Measurements from ENCODE around the gene LMTK3. TPM values are rescaled to one million over a fixed set of nuclear protein-coding genes. Genes with fewer than 3 reads are reported as not detected.
A peak's percentile ranks its signal among the peaks of the same experiment; 100 is the strongest.

The LMTK3 gene
- total RNA-seq, 4 donors from 2014 or later: 0.28 to 0.52 TPM; not detected in 2

- intact Hi-C loops (cut with DNase I; ENCODE audit: low total_unique reads): no loop called here
- no peak for TF ChIP-seq POLR2A (IDR thresholded peaks at IDR 0.05)
- TF ChIP-seq CTCF (IDR thresholded peaks at IDR 0.05): no peak
- no peak for DNase-seq
Observed at GRCh38 chr19:48483301-48483700, 28.3 kb downstream of the LMTK3 start.

GRCh38 chr19:48481846-48482639 lies 29.6 kb downstream of the LMTK3 start:
- TF ChIP-seq POLR2A (IDR thresholded peaks at IDR 0.05) (no peak), CTCF (IDR thresholded peaks at IDR 0.05) (no peak)
- Histone ChIP-seq H3K4me1 (no peaks in the 10 kb centered on the region), H3K4me3 (no peak overlapping the region), H3K27ac (peak overlapping the region in 1 of 2 donors; percentile 90), H3K36me3 (no peaks in the 10 kb centered on the region), H3K27me3 (no peaks in the 10 kb centered on the region), H3K9me3 (no peaks in the 10 kb centered on the region)
- intact Hi-C loops (cut with DNase I; ENCODE audit: low total_unique reads): no loop called here
- no peak for DNase-seq

More at GRCh38 chr19:48483301-48483700, 28.3 kb downstream of the LMTK3 start:
- Histone ChIP-seq H3K9me3 (no peaks in the 10 kb centered on the region), H3K27me3 (no peaks in the 10 kb centered on the region), H3K36me3 (no peaks in the 10 kb centered on the region), H3K4me1 (no peaks in the 10 kb centered on the region), H3K4me3 (no peak overlapping the region), H3K27ac (no peak overlapping the region)

- intact Hi-C loops (cut with DNase I; ENCODE audit: low total_unique reads): no loop called here
- Histone ChIP-seq H3K4me1 (no peaks in the 10 kb centered on the region), H3K27ac (peak overlapping the region; percentile 80 to 90), H3K36me3 (no peaks in the 10 kb centered on the region), H3K4me3 (peak overlapping the region; percentile 31 to 51), H3K27me3 (no peaks in the 10 kb centered on the region), H3K9me3 (no peaks in the 10 kb centered on the region)
- DNase-seq: peak; percentile 48 to 52
- TF ChIP-seq CTCF (IDR thresholded peaks at IDR 0.05) (peak in 1 of 4 experiments; percentile 12), POLR2A (IDR thresholded peaks at IDR 0.05) (no peak)
Observed at GRCh38 chr19:48480558-48481500, 30.8 kb downstream of the LMTK3 start.

GRCh38 chr19:48480183-48480557 lies 31.5 kb downstream of the LMTK3 start:
- H3K27me3 ChIP-seq: no peaks in the 10 kb centered on the region
- H3K4me3 ChIP-seq: peak overlapping the region; percentile 31 to 51
- H3K9me3 ChIP-seq: no peaks in the 10 kb centered on the region
- no peaks in the 10 kb centered on the region for H3K4me1 ChIP-seq
- DNase-seq: peak; percentile 68 to 73
- H3K36me3 ChIP-seq: no peaks in the 10 kb centered on the region
- TF ChIP-seq CTCF (IDR thresholded peaks at IDR 0.05): no peak
- no peak for TF ChIP-seq POLR2A (IDR thresholded peaks at IDR 0.05)
- peak overlapping the region; percentile 80 to 90 for H3K27ac ChIP-seq
- intact Hi-C loops (cut with DNase I; ENCODE audit: low total_unique reads): no loop called here
